NCI-H187 (cell line): Measurements from ENCODE around the gene SLC26A2.

Experiments used
- DNase-seq, 2 experiments: peaks; one replicate each; lab custom pipeline; 2025; lab: John Stamatoyannopoulos, UW

Gene SLC26A2

GRCh38 chr5:149961957-149962409 is 1.4 kb downstream of the SLC26A2 start:
- no peak for DNase-seq

- DNase-seq, result no peak
These were observed 2.2 kb downstream of the SLC26A2 start for GRCh38 chr5:149962601-149963300.

- DNase-seq, result no peak
These were observed 3.2 kb downstream of the SLC26A2 start for GRCh38 chr5:149963729-149964128.

GRCh38 chr5:149966946-149967345 is 6.4 kb downstream of the SLC26A2 start:
- no peak for DNase-seq

GRCh38 chr5:149969181-149969930 is 8.8 kb downstream of the SLC26A2 start:
- no peak for DNase-seq

- DNase-seq, result no peak
These were observed 14.9 kb downstream of the SLC26A2 start for GRCh38 chr5:149975409-149975808.

GRCh38 chr5:149979896-149980295 is 19.3 kb downstream of the SLC26A2 start:
- DNase-seq, result no peak

- DNase-seq, result no peak
These were observed 20.6 kb downstream of the SLC26A2 start for GRCh38 chr5:149981206-149981605.

- DNase-seq, result no peak
These were observed 21.9 kb downstream of the SLC26A2 start for GRCh38 chr5:149982505-149982904.

GRCh38 chr5:149988126-149988525 is 27.6 kb downstream of the SLC26A2 start:
- no peak for DNase-seq

- peak; percentile 23 to 46 for DNase-seq
These were observed 30.2 kb downstream of the SLC26A2 start for GRCh38 chr5:149990518-149991376.

- DNase-seq, result no peak
These were observed 32.9 kb downstream of the SLC26A2 start for GRCh38 chr5:149993471-149993870.

- DNase-seq, result no peak
These were observed 35.0 kb downstream of the SLC26A2 start for GRCh38 chr5:149995385-149996204.

GRCh38 chr5:149996205-149996890 is 35.8 kb downstream of the SLC26A2 start:
- no peak for DNase-seq

GRCh38 chr5:149998281-149998680 is 37.7 kb downstream of the SLC26A2 start:
- no peak for DNase-seq

- no peak for DNase-seq
These were observed 38.8 kb downstream of the SLC26A2 start for GRCh38 chr5:149999359-149999758.

- DNase-seq, result no peak
These were observed 39.3 kb downstream of the SLC26A2 start for GRCh38 chr5:149999866-150000255.

- DNase-seq, result peak; percentile 70 to 90
These were observed 39.9 kb downstream of the SLC26A2 start, which contains the start of the genes HMGXB3 and TIGD6 for GRCh38 chr5:150000256-150000989. Gene HMGXB3 (plus strand): TSS chr5:150000739. CDS start chr5:150004853, 4,114 bp downstream. Gene TIGD6 (minus strand): TSS chr5:150000654. CDS start chr5:149996348, 4,306 bp downstream.

- DNase-seq, result no peak
These were observed 40.6 kb downstream of the SLC26A2 start for GRCh38 chr5:150000990-150001659.
